ENCODE results near the gene INTS12. TPM values are rescaled to one million over a fixed set of nuclear protein-coding genes. Genes with fewer than 3 reads are reported as not detected.

The INTS12 gene
- total RNA-seq, 2 donors from 2014 or later = 22.6 TPM

GRCh38 chr4:105659190-105659589 is 49.3 kb downstream of the INTS12 start:
- H3K27me3 ChIP-seq (replicated peaks; ENCODE audit: insufficient read depth) = no peaks in the 10 kb centered on the region
- ATAC-seq (ENCODE audit: insufficient number of reproducible peaks, low FRiP score, low read depth) = no peak
- TF ChIP-seq CTCF (IDR thresholded peaks at IDR 0.05) = no peak

GRCh38 chr4:105657117-105657765 is 51.2 kb downstream of the INTS12 start:
- DNase-seq (ENCODE audit: low spot score) (no peak), ATAC-seq (ENCODE audit: insufficient number of reproducible peaks, low FRiP score, low read depth) (no peak)
- Histone ChIP-seq H3K27ac (no peak overlapping the region), H3K36me3 (no peaks in the 10 kb centered on the region), H3K9me3 (no peaks in the 10 kb centered on the region), H3K27me3 (replicated peaks; ENCODE audit: insufficient read depth) (no peaks in the 10 kb centered on the region), H3K4me3 (no peak overlapping the region), H3K4me1 (ENCODE audit: control insufficient read depth in 1 of 2, low read depth in 2 of 2) (no peaks in the 10 kb centered on the region)
- no peak for TF ChIP-seq CTCF (IDR thresholded peaks at IDR 0.05)

More at GRCh38 chr4:105659190-105659589, 49.3 kb downstream of the INTS12 start:
- DNase-seq (ENCODE audit: low spot score) = no peak
- Histone ChIP-seq H3K9me3 (no peaks in the 10 kb centered on the region), H3K27ac (no peak overlapping the region), H3K4me3 (no peak overlapping the region), H3K4me1 (ENCODE audit: control insufficient read depth in 1 of 2, low read depth in 2 of 2) (no peaks in the 10 kb centered on the region), H3K36me3 (no peaks in the 10 kb centered on the region)

GRCh38 chr4:105652286-105652888 is 56.1 kb downstream of the INTS12 start:
- DNase-seq (ENCODE audit: low spot score) (no peak), ATAC-seq (ENCODE audit: insufficient number of reproducible peaks, low FRiP score, low read depth) (no peak)
- Histone ChIP-seq H3K36me3 (no peaks in the 10 kb centered on the region), H3K27me3 (replicated peaks; ENCODE audit: insufficient read depth) (no peaks in the 10 kb centered on the region), H3K4me1 (ENCODE audit: control insufficient read depth in 1 of 2, low read depth in 2 of 2) (no peaks in the 10 kb centered on the region), H3K4me3 (no peak overlapping the region), H3K9me3 (no peaks in the 10 kb centered on the region), H3K27ac (no peak overlapping the region)
- no peak for TF ChIP-seq CTCF (IDR thresholded peaks at IDR 0.05)

DNA sequence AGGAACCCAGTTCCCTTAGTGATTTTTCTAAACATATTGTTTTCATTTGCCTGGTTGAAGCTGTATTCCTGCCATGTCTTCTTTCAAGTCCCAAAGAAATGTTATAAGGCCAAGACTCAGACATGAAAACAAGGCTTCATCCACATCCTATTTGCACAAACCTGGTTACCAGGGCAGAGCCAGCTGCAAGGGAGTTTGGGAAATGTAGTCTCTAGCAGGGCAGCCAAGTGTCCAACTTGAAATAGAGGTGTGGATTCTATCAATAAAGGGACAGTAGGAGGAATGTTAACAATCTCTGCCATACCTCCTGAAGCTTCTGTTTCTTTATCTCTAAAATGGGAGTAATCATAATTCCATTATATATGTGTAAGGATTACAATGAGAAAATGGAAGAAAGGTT is 56.6 kb downstream of the INTS12 start:
- H3K36me3 ChIP-seq = no peaks in the 10 kb centered on the region
- ATAC-seq (ENCODE audit: insufficient number of reproducible peaks, low FRiP score, low read depth) = no peak
- no peak for TF ChIP-seq CTCF (IDR thresholded peaks at IDR 0.05)

GRCh38 chr4:105650190-105650589 is 58.3 kb downstream of the INTS12 start:
- ATAC-seq (ENCODE audit: insufficient number of reproducible peaks, low FRiP score, low read depth) (no peak), DNase-seq (ENCODE audit: low spot score) (no peak)
- no peak for TF ChIP-seq CTCF (IDR thresholded peaks at IDR 0.05)
- Histone ChIP-seq H3K27ac (no peak overlapping the region), H3K4me3 (no peak overlapping the region), H3K27me3 (replicated peaks; ENCODE audit: insufficient read depth) (no peaks in the 10 kb centered on the region), H3K9me3 (no peaks in the 10 kb centered on the region), H3K4me1 (ENCODE audit: control insufficient read depth in 1 of 2, low read depth in 2 of 2) (no peaks in the 10 kb centered on the region), H3K36me3 (no peaks in the 10 kb centered on the region)

More for the DNA sequence above, 56.6 kb downstream of the INTS12 start:
- Histone ChIP-seq H3K27me3 (replicated peaks; ENCODE audit: insufficient read depth) (no peaks in the 10 kb centered on the region), H3K4me3 (no peak overlapping the region), H3K4me1 (ENCODE audit: control insufficient read depth in 1 of 2, low read depth in 2 of 2) (no peaks in the 10 kb centered on the region), H3K9me3 (no peaks in the 10 kb centered on the region), H3K27ac (no peak overlapping the region)
- no peak for DNase-seq (ENCODE audit: low spot score)

All from thoracic aorta (tissue), 2 donors.